GM12873 (cell line): Measurements from ENCODE around the gene ASIC3.

Source experiments
- CTCF ChIP-seq: IDR thresholded peaks from 2 replicates; pipeline ENCODE4 v1.5.1; 2012; ENCODE audit warnings: low read depth, mild to moderate bottlenecking, moderate library complexity, low read length, control low read depth; ENCODE audit not compliant: insufficient read depth; ENCODE audit errors: missing control alignments

Gene ASIC3

GRCh38 chr7:151080067-151080521 lies 31.8 kb downstream of the ASIC3 start:
- TF ChIP-seq CTCF = no peak

GRCh38 chr7:151080522-151081169 lies 32.3 kb downstream of the ASIC3 start, which contains the start of gene FASTK:
Gene FASTK (minus strand): TSS chr7:151080809. CDS start chr7:151080766, 43 bp downstream.
- TF ChIP-seq CTCF = no peak

GRCh38 chr7:151081170-151082101 lies 33.1 kb downstream of the ASIC3 start:
- no peak for TF ChIP-seq CTCF

- TF ChIP-seq CTCF = no peak
These were observed 34.1 kb downstream of the ASIC3 start for GRCh38 chr7:151082141-151083070.

GRCh38 chr7:151083071-151083823 lies 34.9 kb downstream of the ASIC3 start, which contains the start of gene TMUB1:
Gene TMUB1 (minus strand): TSS chr7:151083493. CDS start chr7:151082563, 930 bp downstream.
- no peak for TF ChIP-seq CTCF

GRCh38 chr7:151083824-151084160 lies 35.5 kb downstream of the ASIC3 start:
- no peak for TF ChIP-seq CTCF
